ENCODE data around the gene XCL2. TPM values are rescaled to one million over a fixed set of nuclear protein-coding genes. Genes with fewer than 3 reads are reported as not detected.
"Not testable (repeated sequence)": the region's sequence is repeated elsewhere in the genome, so short reads cannot be mapped to it uniquely, and the experiment has no call there.

The XCL2 gene
- total RNA-seq, 1 donor from 2014 or later = not detected

GRCh38 chr1:168551688-168552087, 7.9 kb upstream of the XCL2 start:
- Mint-ChIP-seq H3K27me3 (ENCODE audit: insufficient read depth, low read depth) (no peaks in the 10 kb centered on the region), H3K4me1 (no peaks in the 10 kb centered on the region), H3K27ac (no peak overlapping the region), H3K36me3 (no peaks in the 10 kb centered on the region), H3K4me3 (no peak overlapping the region), H3K9me3 (peaks cover 4% of the 10 kb centered on the region)
- no peak for TF ChIP-seq EZH2phosphoT487 (IDR thresholded peaks at IDR 0.05)
- no peak for TF ChIP-seq EZH2 (IDR thresholded peaks at IDR 0.05)
- no peak for TF ChIP-seq CTCF (IDR thresholded peaks at IDR 0.05)
- no peaks in the 10 kb centered on the region for H3K9me3 ChIP-seq (ENCODE audit: low read depth)
- H3K79me2 ChIP-seq (ENCODE audit: low read depth) = no peaks in the 10 kb centered on the region
- H3K27ac ChIP-seq = no peak overlapping the region
- DNase-seq (ENCODE audit: low spot score) = no peak
- H3F3A ChIP-seq (ENCODE audit: low read depth) = no peaks in the 10 kb centered on the region
- H4K20me1 ChIP-seq (ENCODE audit: low read depth) = no peaks in the 10 kb centered on the region
- no peak overlapping the region for H3K4me2 ChIP-seq
- no peaks in the 10 kb centered on the region for H3K36me3 ChIP-seq
- H3K4me1 ChIP-seq = peaks cover 6% of the 10 kb centered on the region
- H3K9ac ChIP-seq = no peak overlapping the region
- no peak overlapping the region for H2AFZ ChIP-seq (replicated peaks)
- H3K4me3 ChIP-seq = no peak overlapping the region
- no peaks in the 10 kb centered on the region for H3K27me3 ChIP-seq

- H3K27me3 Mint-ChIP-seq (ENCODE audit: insufficient read depth, low read depth) = no peaks in the 10 kb centered on the region
Observed at GRCh38 chr1:168550971-168551370, 7.2 kb upstream of the XCL2 start.

GRCh38 chr1:168546553-168546895, 2.7 kb upstream of the XCL2 start:
- not testable (repeated sequence) for H3K36me3 Mint-ChIP-seq; H3K27me3 ChIP-seq; H3K27ac ChIP-seq; H2AFZ ChIP-seq (replicated peaks); H3K36me3 ChIP-seq; DNase-seq (ENCODE audit: low spot score); H3K4me3 Mint-ChIP-seq; H3K9ac ChIP-seq; H3F3A ChIP-seq (ENCODE audit: low read depth); H3K9me3 Mint-ChIP-seq; H3K79me2 ChIP-seq (ENCODE audit: low read depth); H3K4me1 ChIP-seq; H3K27me3 Mint-ChIP-seq (ENCODE audit: insufficient read depth, low read depth); H3K4me3 ChIP-seq; H3K27ac Mint-ChIP-seq; H3K9me3 ChIP-seq (ENCODE audit: low read depth); H3K4me2 ChIP-seq; H3K4me1 Mint-ChIP-seq; H4K20me1 ChIP-seq (ENCODE audit: low read depth)

More at GRCh38 chr1:168550971-168551370, 7.2 kb upstream of the XCL2 start:
- H3K27ac Mint-ChIP-seq = no peak overlapping the region
- Histone ChIP-seq H3K79me2 (ENCODE audit: low read depth) (no peaks in the 10 kb centered on the region), H2AFZ (replicated peaks) (no peak overlapping the region), H3K4me3 (no peak overlapping the region), H3K27me3 (no peaks in the 10 kb centered on the region), H3F3A (ENCODE audit: low read depth) (no peaks in the 10 kb centered on the region), H3K9me3 (ENCODE audit: low read depth) (no peaks in the 10 kb centered on the region), H4K20me1 (ENCODE audit: low read depth) (no peaks in the 10 kb centered on the region), H3K36me3 (no peaks in the 10 kb centered on the region), H3K27ac (no peak overlapping the region), H3K9ac (no peak overlapping the region), H3K4me2 (no peak overlapping the region), H3K4me1 (peaks cover 6% of the 10 kb centered on the region)
- H3K4me3 Mint-ChIP-seq = no peak overlapping the region
- DNase-seq (ENCODE audit: low spot score) = no peak
- no peak for TF ChIP-seq EZH2 (IDR thresholded peaks at IDR 0.05)
- TF ChIP-seq CTCF (IDR thresholded peaks at IDR 0.05) = no peak
- no peak for TF ChIP-seq EZH2phosphoT487 (IDR thresholded peaks at IDR 0.05)
- no peaks in the 10 kb centered on the region for H3K4me1 Mint-ChIP-seq
- peaks cover 4% of the 10 kb centered on the region for H3K9me3 Mint-ChIP-seq
- H3K36me3 Mint-ChIP-seq = no peaks in the 10 kb centered on the region

- H3K4me3 Mint-ChIP-seq; H3K9me3 ChIP-seq (ENCODE audit: low read depth); H3K27me3 Mint-ChIP-seq (ENCODE audit: insufficient read depth, low read depth); H3K4me1 ChIP-seq; H3K36me3 ChIP-seq; H3K4me3 ChIP-seq; H3F3A ChIP-seq (ENCODE audit: low read depth); H3K27me3 ChIP-seq; H3K36me3 Mint-ChIP-seq; H3K79me2 ChIP-seq (ENCODE audit: low read depth); H3K4me1 Mint-ChIP-seq; H3K9me3 Mint-ChIP-seq; H3K27ac Mint-ChIP-seq; H3K4me2 ChIP-seq; H4K20me1 ChIP-seq (ENCODE audit: low read depth); H3K27ac ChIP-seq; H3K9ac ChIP-seq; H2AFZ ChIP-seq (replicated peaks): not testable (repeated sequence)
- TF ChIP-seq CTCF (IDR thresholded peaks at IDR 0.05) = peak; percentile 64
- peak; percentile 36 for DNase-seq (ENCODE audit: low spot score)
Observed at GRCh38 chr1:168545678-168546552, 2.1 kb upstream of the XCL2 start.

GRCh38 chr1:168542978-168543377, 819 bp downstream of the XCL2 start:
- H3K36me3 Mint-ChIP-seq; H3K4me1 ChIP-seq; H3K27me3 Mint-ChIP-seq (ENCODE audit: insufficient read depth, low read depth); H3K4me3 Mint-ChIP-seq; H3K27ac Mint-ChIP-seq; DNase-seq (ENCODE audit: low spot score); H3K9me3 Mint-ChIP-seq; H2AFZ ChIP-seq (replicated peaks); H3K36me3 ChIP-seq; H3K4me1 Mint-ChIP-seq; H3K9me3 ChIP-seq (ENCODE audit: low read depth); H3K4me3 ChIP-seq; H3K4me2 ChIP-seq; H3K27me3 ChIP-seq; H3K79me2 ChIP-seq (ENCODE audit: low read depth); H3K27ac ChIP-seq; H3F3A ChIP-seq (ENCODE audit: low read depth); H4K20me1 ChIP-seq (ENCODE audit: low read depth); H3K9ac ChIP-seq: not testable (repeated sequence)

- not testable (repeated sequence) for DNase-seq (ENCODE audit: low spot score); H3K4me1 Mint-ChIP-seq; H3F3A ChIP-seq (ENCODE audit: low read depth); H3K27me3 ChIP-seq; H3K27ac Mint-ChIP-seq; H3K9me3 Mint-ChIP-seq; H3K4me3 ChIP-seq; H3K4me1 ChIP-seq; H3K9ac ChIP-seq; H3K79me2 ChIP-seq (ENCODE audit: low read depth); H3K4me2 ChIP-seq; H3K36me3 ChIP-seq; H2AFZ ChIP-seq (replicated peaks); H3K27ac ChIP-seq; H3K36me3 Mint-ChIP-seq; H3K4me3 Mint-ChIP-seq; H4K20me1 ChIP-seq (ENCODE audit: low read depth); H3K27me3 Mint-ChIP-seq (ENCODE audit: insufficient read depth, low read depth); H3K9me3 ChIP-seq (ENCODE audit: low read depth)
Observed at GRCh38 chr1:168540798-168541197, 3.0 kb downstream of the XCL2 start.

Data from neural progenitor cell (in vitro differentiated cells).